Measurements from ENCODE around the gene PMM2. TPM values are rescaled to one million over a fixed set of nuclear protein-coding genes. Genes with fewer than 3 reads are reported as not detected.

The PMM2 gene
- total and polyA plus RNA-seq, 9 of the 15 experiments (the other 6 are each of a cell fraction or from before 2014, with no cell fraction given): 5.6 to 42.7 (median 25.9) TPM

DNA sequence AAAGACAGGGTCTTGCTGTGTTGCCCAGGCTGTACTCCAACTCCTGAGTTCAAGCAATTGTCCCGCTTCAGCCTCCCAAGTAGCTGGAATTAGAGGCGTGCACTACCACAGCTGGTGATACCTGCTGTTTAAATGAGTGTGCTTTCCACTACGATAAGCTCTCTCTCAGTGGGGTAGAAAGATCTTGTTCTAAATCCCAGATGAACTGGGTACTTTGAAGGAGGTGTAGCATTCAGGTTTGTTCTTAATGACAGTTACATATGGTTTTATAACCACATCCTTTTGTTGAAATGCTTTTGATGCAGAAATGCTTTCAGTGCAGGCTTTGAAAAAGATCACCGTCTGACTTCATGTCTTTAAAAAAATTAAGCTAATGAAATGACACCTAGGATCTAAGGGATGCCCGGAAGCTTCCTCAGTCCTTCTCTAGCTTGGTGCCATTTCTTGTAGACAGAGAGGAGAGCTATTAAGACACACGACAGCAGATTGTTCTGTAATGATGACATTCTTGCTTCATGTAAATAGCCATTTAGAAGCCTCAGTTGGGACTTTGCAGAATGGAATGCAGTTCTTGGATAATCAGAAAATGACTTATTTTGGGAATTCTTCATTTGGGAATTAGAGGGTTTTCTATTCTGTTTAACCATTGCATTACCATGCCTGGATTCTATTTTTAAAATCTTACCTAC lies 19.5 kb downstream of the PMM2 start (continued):
- TF ChIP-seq POLR3A (IDR thresholded peaks at IDR 0.05; ENCODE audit: borderline replicate concordance, extremely low read depth, insufficient read depth, insufficient read length) (no peak), ZNF644 (tag; IDR thresholded peaks at IDR 0.05; ENCODE audit: low read depth) (no peak), NR2C2 (CRISPR knock-in tag; IDR thresholded peaks at IDR 0.05) (no peak), NR2C2 (tag; IDR thresholded peaks at IDR 0.05) (no peak), RBM25 (IDR thresholded peaks at IDR 0.05; ENCODE audit: low read depth, low read length, severe bottlenecking) (no peak), ATF1 (CRISPR knock-in tag; IDR thresholded peaks at IDR 0.05) (no peak), ATF1 (tag; IDR thresholded peaks at IDR 0.05) (no peak), PHTF2 (CRISPR knock-in tag; IDR thresholded peaks at IDR 0.05) (no peak), RBM15 (IDR thresholded peaks at IDR 0.05; ENCODE audit: insufficient read depth, low read length) (no peak), ZNF146 (CRISPR knock-in tag; IDR thresholded peaks at IDR 0.05; ENCODE audit: unreplicated experiment) (no peak)

DNA sequence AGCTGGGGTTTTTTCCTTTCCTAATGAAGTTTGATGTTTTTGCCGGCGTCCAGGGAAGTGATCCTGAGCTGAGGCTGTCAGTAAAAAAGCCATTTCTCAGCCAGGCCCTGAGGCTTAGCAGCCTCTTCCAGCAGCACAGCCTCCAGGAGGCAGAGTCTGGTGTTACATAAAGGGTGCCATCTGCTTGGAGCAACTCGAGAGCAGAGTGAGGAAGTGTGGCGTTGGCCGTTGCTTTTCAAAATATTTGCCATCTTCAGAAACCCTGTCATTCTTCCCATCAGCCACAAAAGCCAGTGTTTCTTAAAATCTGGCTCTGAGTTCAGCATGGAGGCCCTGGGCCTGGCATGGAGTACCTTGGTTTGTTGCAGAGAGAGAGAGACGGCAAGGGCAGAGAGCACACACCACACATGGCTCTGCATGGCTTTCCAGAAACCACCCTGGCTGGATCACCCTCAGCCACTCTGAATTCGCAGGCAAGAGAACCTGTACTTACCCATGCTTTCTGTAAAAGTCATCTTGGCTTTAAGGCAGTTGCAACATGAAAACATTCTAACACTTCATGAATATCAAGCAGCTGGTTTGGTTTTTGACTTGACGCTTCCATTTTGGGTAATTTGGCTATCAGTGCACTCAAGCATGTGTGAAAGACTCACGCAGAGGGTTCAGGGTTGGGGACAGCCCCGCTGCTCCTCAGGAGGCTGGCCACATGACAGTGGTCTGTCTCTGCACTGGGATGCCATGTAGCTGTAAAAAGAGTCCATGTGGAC lies 21.0 kb downstream of the PMM2 start:
- Histone ChIP-seq H3K9me1 (ENCODE audit: control insufficient read depth, insufficient read depth, low read length) (no peaks in the 10 kb centered on the region), H3K4me3 (no peak overlapping the region), H2AFZ (ENCODE audit: low read depth, low read length) (no peak overlapping the region), H3K27ac (ENCODE audit: extremely low read depth, low read depth, low read length) (no peak overlapping the region), H4K20me1 (replicated peaks; ENCODE audit: control insufficient read depth, insufficient read depth, low read length) (no peaks in the 10 kb centered on the region), H3K4me1 (replicated peaks in 1 of 2; ENCODE audit: control insufficient read depth in 2 of 2, insufficient read depth in 2 of 2, low read length in 2 of 2) (no peaks in the 10 kb centered on the region), H3K27me3 (ENCODE audit: control insufficient read depth in 2 of 2, insufficient read depth in 2 of 2, low read length in 2 of 2) (no peaks in the 10 kb centered on the region), H3K36me3 (ENCODE audit: control insufficient read depth, insufficient read depth, low read length) (peaks cover 93% of the 10 kb centered on the region), H3K9me3 (replicated peaks; ENCODE audit: control insufficient read depth, insufficient read depth, low read depth, low read length) (no peaks in the 10 kb centered on the region), H3K79me2 (ENCODE audit: control insufficient read depth, insufficient read depth, low read length) (no peaks in the 10 kb centered on the region; the same call in 2 of the 3 replicates), H3K4me2 (ENCODE audit: insufficient read depth, low read length) (no peak overlapping the region), H3K9ac (ENCODE audit: insufficient read depth in 1 of 2, low read depth in 2 of 2, low read length in 2 of 2) (no peak overlapping the region)
- DNase-seq (ENCODE audit: extremely low read depth in 1 of 4, low spot score in 3 of 4): no peak
- 92% methylated on average over 10 of the region's 10 CpGs for WGBS (ENCODE audit: insufficient coverage, low coverage, missing lambda C conversion rate)
- ATAC-seq: no peak
- no peak for FAIRE-seq
- ChIA-PET POLR2A (interaction anchor here (0.5 to 2.6 kb wide), 2 partner anchors 9 to 66 kb away, joined by 3 to 13 read pairs; no protein-coding TSS in a partner anchor), CTCF (ENCODE audit: low intra/inter-chr PET ratio) (no interaction called here)
- in situ Hi-C loops (cut with MboI) (no loop called here), intact Hi-C loops (cut with micrococcal nuclease) (no loop called here)
- no TSS peak for BruUV-seq (replicated peaks)
- TF ChIP-seq, protein P1, sequence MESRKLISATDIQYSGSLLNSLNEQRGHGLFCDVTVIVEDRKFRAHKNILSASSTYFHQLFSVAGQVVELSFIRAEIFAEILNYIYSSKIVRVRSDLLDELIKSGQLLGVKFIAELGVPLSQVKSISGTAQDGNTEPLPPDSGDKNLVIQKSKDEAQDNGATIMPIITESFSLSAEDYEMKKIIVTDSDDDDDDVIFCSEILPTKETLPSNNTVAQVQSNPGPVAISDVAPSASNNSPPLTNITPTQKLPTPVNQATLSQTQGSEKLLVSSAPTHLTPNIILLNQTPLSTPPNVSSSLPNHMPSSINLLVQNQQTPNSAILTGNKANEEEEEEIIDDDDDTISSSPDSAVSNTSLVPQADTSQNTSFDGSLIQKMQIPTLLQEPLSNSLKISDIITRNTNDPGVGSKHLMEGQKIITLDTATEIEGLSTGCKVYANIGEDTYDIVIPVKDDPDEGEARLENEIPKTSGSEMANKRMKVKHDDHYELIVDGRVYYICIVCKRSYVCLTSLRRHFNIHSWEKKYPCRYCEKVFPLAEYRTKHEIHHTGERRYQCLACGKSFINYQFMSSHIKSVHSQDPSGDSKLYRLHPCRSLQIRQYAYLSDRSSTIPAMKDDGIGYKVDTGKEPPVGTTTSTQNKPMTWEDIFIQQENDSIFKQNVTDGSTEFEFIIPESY (CRISPR knock-in tag; IDR thresholded peaks at IDR 0.05): no peak
- TF ChIP-seq PRPF4 (IDR thresholded peaks at IDR 0.05; ENCODE audit: insufficient read depth, low read depth, low read length, poor library complexity, severe bottlenecking) (no peak), RFX7 (CRISPR knock-in tag; IDR thresholded peaks at IDR 0.05) (no peak), TBL1XR1 (IDR thresholded peaks at IDR 0.05; ENCODE audit: low read length in 2 of 2) (no peak)
- TF ChIP-seq, protein P2, sequence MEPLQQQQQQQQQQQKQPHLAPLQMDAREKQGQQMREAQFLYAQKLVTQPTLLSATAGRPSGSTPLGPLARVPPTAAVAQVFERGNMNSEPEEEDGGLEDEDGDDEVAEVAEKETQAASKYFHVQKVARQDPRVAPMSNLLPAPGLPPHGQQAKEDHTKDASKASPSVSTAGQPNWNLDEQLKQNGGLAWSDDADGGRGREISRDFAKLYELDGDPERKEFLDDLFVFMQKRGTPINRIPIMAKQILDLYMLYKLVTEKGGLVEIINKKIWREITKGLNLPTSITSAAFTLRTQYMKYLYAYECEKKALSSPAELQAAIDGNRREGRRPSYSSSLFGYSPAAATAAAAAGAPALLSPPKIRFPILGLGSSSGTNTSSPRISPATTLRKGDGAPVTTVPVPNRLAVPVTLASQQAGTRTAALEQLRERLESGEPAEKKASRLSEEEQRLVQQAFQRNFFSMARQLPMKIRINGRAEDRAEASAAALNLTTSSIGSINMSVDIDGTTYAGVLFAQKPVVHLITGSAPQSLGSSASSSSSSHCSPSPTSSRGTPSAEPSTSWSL (CRISPR knock-in tag; IDR thresholded peaks at IDR 0.05; ENCODE audit: borderline replicate concordance): no peak

Data from K562 (cell line).